Measurements from ENCODE around the gene ULK2.

- TF ChIP-seq CTCF (IDR thresholded peaks at IDR 0.05 in 2 of 3, conservative IDR thresholded peaks at IDR 0.05 in 1 of 3; ENCODE audit: borderline replicate concordance in 1 of 3, insufficient read depth in 1 of 3, low read depth in 2 of 3, low read length in 2 of 3) (no peak), POLR2AphosphoS5 (IDR thresholded peaks at IDR 0.05; ENCODE audit: low read depth, low read length) (no peak), EGR1 (IDR thresholded peaks at IDR 0.05; ENCODE audit: low read depth) (no peak), POLR2A (IDR thresholded peaks at IDR 0.05; ENCODE audit: borderline replicate concordance, extremely low read depth, insufficient read depth, insufficient read length) (no peak), ATF3 (IDR thresholded peaks at IDR 0.05) (no peak), EZH2 (IDR thresholded peaks at IDR 0.05) (no peak), REST (IDR thresholded peaks at IDR 0.05; ENCODE audit: low read depth) (no peak), EZH2phosphoT487 (IDR thresholded peaks at IDR 0.05; ENCODE audit: borderline replicate concordance) (no peak), RAD21 (IDR thresholded peaks at IDR 0.05; ENCODE audit: low read depth) (no peak), SP1 (IDR thresholded peaks at IDR 0.05; ENCODE audit: low read depth) (no peak), MAX (IDR thresholded peaks at IDR 0.05) (no peak)
These were observed 33.1 kb upstream of the ULK2 start for GRCh38 chr17:19900809-19901208.
